H9 (cell line): ENCODE results near the gene S100A4. TPM values are rescaled to one million over a fixed set of nuclear protein-coding genes. Genes with fewer than 3 reads are reported as not detected.
"Not testable (repeated sequence)": the region's sequence is repeated elsewhere in the genome, so short reads cannot be mapped to it uniquely, and the experiment has no call there.

Source experiments
- DNase-seq: peaks from one replicate; pipeline ENCODE4 v3.0.0-alpha.2; 2017
- H2AFZ ChIP-seq: one replicate; pipeline ENCODE4 v1.6.1; 2013; ENCODE audit warnings: mild to moderate bottlenecking, low read length, control low read depth, moderate library complexity
- H2AK5ac ChIP-seq: 2 replicates; pipeline ENCODE4 v1.6.1; 2013; ENCODE audit warnings: low read length, control low read depth, mixed read lengths; ENCODE audit not compliant: insufficient read length
- H2BK120ac ChIP-seq: one replicate; pipeline ENCODE4 v1.6.1; 2013; ENCODE audit warnings: low read depth, mild to moderate bottlenecking, low read length, control low read depth, inconsistent platforms; ENCODE audit not compliant: poor library complexity, severe bottlenecking
- H2BK12ac ChIP-seq: 2 replicates; pipeline ENCODE4 v1.6.1; 2013; ENCODE audit warnings: low read length, control low read depth, mixed read lengths, low read depth; ENCODE audit not compliant: insufficient read length
- H2BK15ac ChIP-seq: 2 replicates; pipeline ENCODE4 v1.6.1; 2013; ENCODE audit warnings: low read depth, low read length, control low read depth
- H2BK20ac ChIP-seq: one replicate; pipeline ENCODE4 v1.6.1; 2013; ENCODE audit warnings: low read depth, mild to moderate bottlenecking, low read length, control low read depth, inconsistent platforms; ENCODE audit not compliant: poor library complexity, severe bottlenecking
- H2BK5ac ChIP-seq: 2 replicates; pipeline ENCODE4 v1.6.1; 2013; ENCODE audit warnings: low read length, control low read depth, mixed read lengths; ENCODE audit not compliant: insufficient read length
- H3K14ac ChIP-seq: 2 replicates; pipeline ENCODE4 v1.6.1; 2013; ENCODE audit warnings: low read length, control low read depth; ENCODE audit not compliant: insufficient read depth
- H3K18ac ChIP-seq: 2 replicates; pipeline ENCODE4 v1.6.1; 2013; ENCODE audit warnings: low read depth, mild to moderate bottlenecking, mixed read lengths, low read length, control low read depth; ENCODE audit not compliant: insufficient read length
- H3K23ac ChIP-seq: 2 replicates; pipeline ENCODE4 v1.6.1; 2013; ENCODE audit warnings: low read length, control low read depth, mixed read lengths, low read depth; ENCODE audit not compliant: insufficient read length
- H3K23me2 ChIP-seq: 2 replicates; pipeline ENCODE4 v1.6.1; 2013; ENCODE audit warnings: low read depth, mild to moderate bottlenecking, mixed read lengths, low read length, control low read depth; ENCODE audit not compliant: insufficient read length, poor library complexity, severe bottlenecking
- H3K27ac ChIP-seq: 2 replicates; pipeline ENCODE4 v1.5.1; 2013; ENCODE audit warnings: low read length, control low read depth, mixed read lengths, low read depth; ENCODE audit not compliant: insufficient read length
- H3K27me3 ChIP-seq: 2 replicates; pipeline ENCODE4 v1.6.1; 2013; ENCODE audit warnings: low read length, control low read depth, inconsistent platforms; ENCODE audit not compliant: insufficient read depth
- H3K4ac ChIP-seq: 2 replicates; pipeline ENCODE4 v1.6.1; 2013; ENCODE audit warnings: low read depth, mild to moderate bottlenecking, control low read depth, inconsistent platforms, low read length, moderate library complexity
- H3K4me1 ChIP-seq: 2 replicates; pipeline ENCODE4 v1.6.1; 2013; ENCODE audit warnings: low read length, control low read depth, inconsistent platforms; ENCODE audit not compliant: insufficient read depth
- H3K4me2 ChIP-seq: 2 replicates; pipeline ENCODE4 v1.6.1; 2013; ENCODE audit warnings: low read length, control low read depth, mixed read lengths; ENCODE audit not compliant: insufficient read length, insufficient read depth
- H3K56ac ChIP-seq: 2 replicates; pipeline ENCODE4 v1.6.1; 2013; ENCODE audit warnings: low read depth, mild to moderate bottlenecking, mixed read lengths, low read length, control low read depth; ENCODE audit not compliant: insufficient read length
- H3K79me1 ChIP-seq: 2 replicates; pipeline ENCODE4 v1.6.1; 2013; ENCODE audit warnings: low read depth, mild to moderate bottlenecking, moderate library complexity, low read length, control low read depth, inconsistent platforms; ENCODE audit not compliant: insufficient read depth, poor library complexity, severe bottlenecking
- H3K79me2 ChIP-seq: 2 replicates; pipeline ENCODE4 v1.6.1; 2013; ENCODE audit warnings: low read length, control low read depth, inconsistent platforms; ENCODE audit not compliant: insufficient read depth
- H3K9ac ChIP-seq: 2 replicates; pipeline ENCODE4 v1.6.1; 2013; ENCODE audit warnings: low read length, control low read depth, mixed read lengths; ENCODE audit not compliant: insufficient read length; ENCODE audit errors: extremely low read depth
- H3K9me3 ChIP-seq: one replicate; pipeline ENCODE4 v1.6.1; 2013; ENCODE audit warnings: low read depth, low read length, inconsistent platforms; ENCODE audit not compliant: control insufficient read depth
- H3T11ph ChIP-seq: one replicate; pipeline ENCODE4 v1.6.1; 2013; ENCODE audit warnings: mild to moderate bottlenecking, low read length, control low read depth, inconsistent platforms
- H4K20me1 ChIP-seq: one replicate; pipeline ENCODE4 v1.6.1; 2013; ENCODE audit not compliant: control insufficient read depth, insufficient read length, insufficient read depth
- H4K5ac ChIP-seq: 2 replicates; pipeline ENCODE4 v1.6.1; 2013; ENCODE audit warnings: low read depth, mild to moderate bottlenecking, mixed read lengths, low read length, control low read depth; ENCODE audit not compliant: insufficient read length
- H4K8ac ChIP-seq: replicated peaks from 2 replicates; pipeline ENCODE4 v1.6.1; 2013; ENCODE audit warnings: low read length, control low read depth, mixed read lengths, low read depth; ENCODE audit not compliant: insufficient read length
- H4K91ac ChIP-seq: 2 replicates; pipeline ENCODE4 v1.6.1; 2013; ENCODE audit warnings: low read depth, mild to moderate bottlenecking, moderate library complexity, mixed read lengths, low read length, control low read depth; ENCODE audit not compliant: insufficient read length
- H3K27ac Mint-ChIP-seq, 3 experiments: 2 replicates in 2 of 3; 3 replicates in 1 of 3; pipeline ENCODE4 v1.8.0; 2020 to 2021; ENCODE audit warnings: mixed read lengths in 3 of 3, mild to moderate bottlenecking in 1 of 3, moderate library complexity in 1 of 3
- H3K27me3 Mint-ChIP-seq: 2 replicates; pipeline ENCODE4 v1.8.0; 2021; ENCODE audit warnings: low read depth, mild to moderate bottlenecking, moderate library complexity, mixed read lengths
- H3K36me3 Mint-ChIP-seq, 3 experiments: 2 replicates in 2 of 3; 3 replicates in 1 of 3; pipeline ENCODE4 v1.8.0; 2020 to 2021; ENCODE audit warnings: low read depth in 3 of 3, mixed read lengths in 3 of 3; ENCODE audit not compliant: insufficient read depth in 1 of 3
- H3K4me1 Mint-ChIP-seq, 2 experiments: 2 replicates each; pipeline ENCODE4 v1.8.0; 2020; ENCODE audit warnings: mixed read lengths in 2 of 2
- H3K4me3 Mint-ChIP-seq, 2 experiments: 2 replicates in 1 of 2; 3 replicates in 1 of 2; pipeline ENCODE4 v1.8.0; 2020 to 2021; ENCODE audit warnings: mild to moderate bottlenecking in 2 of 2, mixed read lengths in 2 of 2, moderate library complexity in 1 of 2
- H3K9me3 Mint-ChIP-seq, 2 experiments: 2 replicates in 1 of 2; 3 replicates in 1 of 2; pipeline ENCODE4 v1.8.0; 2020; ENCODE audit warnings: mild to moderate bottlenecking in 2 of 2, mixed read lengths in 2 of 2, moderate library complexity in 1 of 2
- WGBS: extraction: QIAGEN DNeasy Blood & Tissue Kit; methylation state at CpG from one replicate; pipeline ENCODE4 v1.1.7; 2013; ENCODE audit warnings: missing lambda C conversion rate, low lambda C conversion rate, mixed read lengths; ENCODE audit not compliant: insufficient read length; ENCODE audit errors: extremely low coverage; 5-methylcytosine and 5-hydroxymethylcytosine counted together
- total RNA-seq: library from RNA; stranded (reverse); gene quantifications from 2 replicates; pipeline ENCODE4 v1.2.1, GENCODE V29; 2021
- TF ChIP-seq, protein P1 (sequence below): fragments of 200-600 bp; sonication (generic); conservative IDR thresholded peaks from 3 replicates; pipeline ENCODE4 v1.8.0; 2021; ENCODE audit warnings: antibody characterized with exemption, mild to moderate bottlenecking

The S100A4 gene
- total RNA-seq, 1 experiment from 2014 or later, result 9.0 TPM

DNA sequence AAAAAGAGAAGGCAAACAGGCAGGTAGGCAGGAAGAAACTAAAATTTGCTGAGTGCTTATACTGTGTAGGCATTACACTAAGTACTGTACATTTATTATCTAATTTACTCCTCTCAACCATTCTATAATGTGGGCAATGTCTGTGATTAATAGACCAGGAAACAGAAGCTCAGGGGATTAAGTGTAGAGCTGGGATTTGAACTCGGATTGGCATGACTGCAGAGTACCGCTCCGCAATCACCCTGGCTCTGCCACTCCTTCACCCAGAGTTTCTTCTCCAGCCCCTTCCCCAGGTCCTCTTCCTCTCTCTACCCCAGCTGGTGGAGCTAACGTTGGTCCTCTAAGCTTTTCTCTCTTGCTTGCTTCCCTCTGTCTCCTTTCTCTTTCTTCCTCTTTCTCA is 31.5 kb upstream of the S100A4 start:
- Mint-ChIP-seq H3K36me3 (peaks cover 0 to 6% (median 0%) of the 10 kb centered on the region in 3 experiments; a peak in 2 of 7 replicates), H3K27me3 (no peaks in the 10 kb centered on the region), H3K4me1 (peaks cover 17 to 22% of the 10 kb centered on the region in 2 experiments), H3K9me3 (peaks cover 12 to 15% of the 10 kb centered on the region in 2 experiments; a peak in 4 of 5 replicates), H3K4me3 (no peak overlapping the region; a peak in 1 of 5 replicates), H3K27ac (no peak overlapping the region; a peak in 1 of 7 replicates)
- no peak overlapping the region for H2BK120ac ChIP-seq
- H3K27ac ChIP-seq, result no peak overlapping the region
- no peaks in the 10 kb centered on the region for H4K20me1 ChIP-seq
- WGBS, result no CpG with 5 or more reads among the region's 4 CpGs
- H3K56ac ChIP-seq, result no peak overlapping the region
- DNase-seq, result no peak
- H3K18ac ChIP-seq, result no peak overlapping the region
- no peak overlapping the region for H3K4ac ChIP-seq
- H3K23me2 ChIP-seq, result no peaks in the 10 kb centered on the region
- H2BK12ac ChIP-seq, result no peak overlapping the region
- no peak overlapping the region for H3K23ac ChIP-seq
- no peak overlapping the region for H2BK15ac ChIP-seq
- no peak overlapping the region for H3T11ph ChIP-seq
- H3K27me3 ChIP-seq, result no peaks in the 10 kb centered on the region
- H2BK20ac ChIP-seq, result no peak overlapping the region
- H4K5ac ChIP-seq, result no peak overlapping the region
- H3K79me1 ChIP-seq, result no peaks in the 10 kb centered on the region
- TF ChIP-seq, protein P1, sequence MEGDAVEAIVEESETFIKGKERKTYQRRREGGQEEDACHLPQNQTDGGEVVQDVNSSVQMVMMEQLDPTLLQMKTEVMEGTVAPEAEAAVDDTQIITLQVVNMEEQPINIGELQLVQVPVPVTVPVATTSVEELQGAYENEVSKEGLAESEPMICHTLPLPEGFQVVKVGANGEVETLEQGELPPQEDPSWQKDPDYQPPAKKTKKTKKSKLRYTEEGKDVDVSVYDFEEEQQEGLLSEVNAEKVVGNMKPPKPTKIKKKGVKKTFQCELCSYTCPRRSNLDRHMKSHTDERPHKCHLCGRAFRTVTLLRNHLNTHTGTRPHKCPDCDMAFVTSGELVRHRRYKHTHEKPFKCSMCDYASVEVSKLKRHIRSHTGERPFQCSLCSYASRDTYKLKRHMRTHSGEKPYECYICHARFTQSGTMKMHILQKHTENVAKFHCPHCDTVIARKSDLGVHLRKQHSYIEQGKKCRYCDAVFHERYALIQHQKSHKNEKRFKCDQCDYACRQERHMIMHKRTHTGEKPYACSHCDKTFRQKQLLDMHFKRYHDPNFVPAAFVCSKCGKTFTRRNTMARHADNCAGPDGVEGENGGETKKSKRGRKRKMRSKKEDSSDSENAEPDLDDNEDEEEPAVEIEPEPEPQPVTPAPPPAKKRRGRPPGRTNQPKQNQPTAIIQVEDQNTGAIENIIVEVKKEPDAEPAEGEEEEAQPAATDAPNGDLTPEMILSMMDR, result no peak
- H4K8ac ChIP-seq, result no peak overlapping the region
- no peaks in the 10 kb centered on the region for H3K4me1 ChIP-seq
- no peak overlapping the region for H2AFZ ChIP-seq
- no peak overlapping the region for H3K14ac ChIP-seq
- no peak overlapping the region for H2AK5ac ChIP-seq
- H3K9me3 ChIP-seq, result no peaks in the 10 kb centered on the region
- H4K91ac ChIP-seq, result no peak overlapping the region
- H3K4me2 ChIP-seq, result no peak overlapping the region
- no peaks in the 10 kb centered on the region for H3K79me2 ChIP-seq
- no peak overlapping the region for H2BK5ac ChIP-seq
- H3K9ac ChIP-seq, result no peak overlapping the region

DNA sequence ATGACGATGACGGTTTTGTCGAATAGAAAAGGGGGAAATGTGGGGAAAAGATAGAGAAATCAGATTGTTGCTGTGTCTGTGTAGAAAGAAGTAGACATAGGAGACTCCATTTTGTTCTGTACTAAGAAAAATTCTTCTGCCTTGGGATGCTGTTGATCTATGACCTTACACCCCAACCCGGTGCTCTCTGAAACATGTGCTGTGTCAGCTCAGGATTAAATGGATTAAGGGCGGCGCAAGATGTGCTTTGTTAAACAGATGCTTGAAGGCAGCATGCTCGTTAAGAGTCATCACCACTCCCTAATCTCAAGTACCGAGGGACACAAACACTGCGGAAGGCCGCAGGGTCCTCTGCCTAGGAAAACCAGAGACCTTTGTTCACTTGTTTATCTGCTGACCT is 29.9 kb upstream of the S100A4 start:
- Mint-ChIP-seq H3K4me1 (peaks cover 17 to 22% of the 10 kb centered on the region in 2 experiments), H3K9me3 (peaks cover 12 to 15% of the 10 kb centered on the region in 2 experiments; a peak in 4 of 5 replicates)
- not testable (repeated sequence) for H3K4me1 ChIP-seq, H3K36me3 Mint-ChIP-seq, H3K23me2 ChIP-seq, H3K4me2 ChIP-seq, H3K27ac Mint-ChIP-seq, DNase-seq, H3K9ac ChIP-seq, H4K91ac ChIP-seq, H2BK5ac ChIP-seq, H3K27me3 Mint-ChIP-seq, H3K27me3 ChIP-seq, H3K4ac ChIP-seq, H3K14ac ChIP-seq, H4K5ac ChIP-seq, H3K56ac ChIP-seq, H2AFZ ChIP-seq, H3T11ph ChIP-seq, H4K8ac ChIP-seq, H3K9me3 ChIP-seq, H2AK5ac ChIP-seq, H3K18ac ChIP-seq, H2BK120ac ChIP-seq, H3K79me1 ChIP-seq, H3K79me2 ChIP-seq, H3K23ac ChIP-seq, H2BK15ac ChIP-seq, H3K27ac ChIP-seq, H4K20me1 ChIP-seq, H2BK12ac ChIP-seq, H2BK20ac ChIP-seq, H3K4me3 Mint-ChIP-seq
- no CpG with 5 or more reads among the region's 10 CpGs for WGBS
